ENCODE measurements around the gene HES7. TPM values are rescaled to one million over a fixed set of nuclear protein-coding genes. Genes with fewer than 3 reads are reported as not detected.
A peak's percentile ranks its signal among the peaks of the same experiment; 100 is the strongest.

The HES7 gene
- total and polyA plus RNA-seq, 3 donors from 2014 or later = 0.25 to 0.31 TPM; not detected in 1

DNA sequence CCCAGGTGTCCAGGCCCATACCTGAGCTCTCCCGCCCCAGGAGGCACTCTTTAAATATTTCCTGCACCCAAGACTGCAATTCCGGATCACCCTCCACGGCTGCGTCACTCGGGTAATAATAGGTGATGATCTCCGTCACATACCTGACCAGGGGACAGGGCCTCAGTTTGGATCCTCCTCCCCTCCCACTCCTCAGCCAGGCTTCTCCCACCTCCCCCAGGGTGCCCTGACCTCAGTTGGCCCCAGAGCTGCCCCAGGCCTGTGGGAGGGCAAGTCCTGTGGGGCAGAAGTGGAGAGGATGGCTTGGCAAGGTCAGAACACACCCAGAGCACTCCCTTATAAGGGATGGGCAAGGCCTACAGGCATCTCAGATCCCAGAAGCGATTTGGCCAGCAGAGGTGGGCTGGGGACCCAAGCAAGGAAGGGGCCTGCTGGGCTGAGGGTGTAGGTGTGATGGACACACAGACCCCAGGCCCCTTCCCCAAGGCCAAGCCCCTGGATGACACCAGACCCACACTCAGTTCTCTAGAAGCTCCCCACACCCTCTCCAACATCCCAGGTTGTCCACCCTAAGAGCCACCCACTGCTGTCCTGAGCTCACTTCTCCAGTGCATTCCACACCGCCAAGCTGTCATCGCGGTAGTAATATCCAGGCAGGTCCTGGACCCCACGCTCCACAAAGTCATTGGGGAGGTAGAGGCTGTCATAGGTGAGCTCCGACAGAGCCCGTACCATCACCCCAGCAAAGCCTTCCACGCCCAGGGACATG, 48.1 kb downstream of the HES7 start:
- peaks cover 21% of the 10 kb centered on the region for H3K4me1 ChIP-seq
- H3K36me3 ChIP-seq (ENCODE audit: low read depth, missing control alignments) = no peaks in the 10 kb centered on the region
- TF ChIP-seq, protein P1, sequence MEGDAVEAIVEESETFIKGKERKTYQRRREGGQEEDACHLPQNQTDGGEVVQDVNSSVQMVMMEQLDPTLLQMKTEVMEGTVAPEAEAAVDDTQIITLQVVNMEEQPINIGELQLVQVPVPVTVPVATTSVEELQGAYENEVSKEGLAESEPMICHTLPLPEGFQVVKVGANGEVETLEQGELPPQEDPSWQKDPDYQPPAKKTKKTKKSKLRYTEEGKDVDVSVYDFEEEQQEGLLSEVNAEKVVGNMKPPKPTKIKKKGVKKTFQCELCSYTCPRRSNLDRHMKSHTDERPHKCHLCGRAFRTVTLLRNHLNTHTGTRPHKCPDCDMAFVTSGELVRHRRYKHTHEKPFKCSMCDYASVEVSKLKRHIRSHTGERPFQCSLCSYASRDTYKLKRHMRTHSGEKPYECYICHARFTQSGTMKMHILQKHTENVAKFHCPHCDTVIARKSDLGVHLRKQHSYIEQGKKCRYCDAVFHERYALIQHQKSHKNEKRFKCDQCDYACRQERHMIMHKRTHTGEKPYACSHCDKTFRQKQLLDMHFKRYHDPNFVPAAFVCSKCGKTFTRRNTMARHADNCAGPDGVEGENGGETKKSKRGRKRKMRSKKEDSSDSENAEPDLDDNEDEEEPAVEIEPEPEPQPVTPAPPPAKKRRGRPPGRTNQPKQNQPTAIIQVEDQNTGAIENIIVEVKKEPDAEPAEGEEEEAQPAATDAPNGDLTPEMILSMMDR (IDR thresholded peaks at IDR 0.05) = no peak
- TF ChIP-seq POLR2A (IDR thresholded peaks at IDR 0.05) = no peak
- H3K9me3 ChIP-seq = no peaks in the 10 kb centered on the region
- H3K4me3 ChIP-seq = no peak overlapping the region
- intact Hi-C loops (cut with DNase I; ENCODE audit: low total_unique reads) = no loop called here
- H3K27ac ChIP-seq = no peak overlapping the region
- no peaks in the 10 kb centered on the region for H3K27me3 ChIP-seq
- 88% methylated on average over 6 to 14 of the region's 14 CpGs for WGBS, 2 donors
- DNase-seq = no peak

DNA sequence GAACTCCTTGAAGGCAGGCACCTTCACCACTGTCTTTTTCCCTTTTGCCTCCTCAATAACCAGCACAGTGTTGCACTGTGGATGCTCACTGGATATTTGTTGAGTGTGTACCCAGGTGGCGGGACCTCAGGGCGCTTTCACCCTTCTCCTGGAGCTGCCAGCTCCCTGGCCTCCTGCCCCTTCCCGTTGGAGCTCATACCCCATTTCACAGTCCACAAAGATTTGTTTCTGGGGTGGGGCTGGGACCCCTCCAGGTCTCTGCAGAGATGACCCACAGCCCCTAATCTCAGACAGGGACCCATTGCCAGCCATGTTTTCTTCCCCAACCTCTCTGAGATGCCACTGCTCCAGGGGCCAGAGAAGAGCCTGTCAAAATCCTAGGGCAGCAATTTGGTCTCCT, 48.8 kb downstream of the HES7 start:
- Histone ChIP-seq H3K4me1 (peaks cover 19% of the 10 kb centered on the region), H3K4me3 (no peak overlapping the region), H3K9me3 (no peaks in the 10 kb centered on the region), H3K27ac (no peak overlapping the region), H3K36me3 (ENCODE audit: low read depth, missing control alignments) (no peaks in the 10 kb centered on the region), H3K27me3 (no peaks in the 10 kb centered on the region)
- TF ChIP-seq, protein P1 (IDR thresholded peaks at IDR 0.05) = no peak
- TF ChIP-seq POLR2A (IDR thresholded peaks at IDR 0.05) = no peak
- WGBS, 2 donors = 88 to 92% methylated on average over 3 of the region's 3 CpGs
- DNase-seq = no peak
- intact Hi-C loops (cut with DNase I; ENCODE audit: low total_unique reads) = no loop called here

GRCh38 chr17:8074554-8074953, 49.4 kb downstream of the HES7 start:
- intact Hi-C loops (cut with DNase I; ENCODE audit: low total_unique reads) = no loop called here
- DNase-seq = no peak
- H3K36me3 ChIP-seq (ENCODE audit: low read depth, missing control alignments) = no peaks in the 10 kb centered on the region
- H3K4me3 ChIP-seq = no peak overlapping the region
- no peak overlapping the region for H3K27ac ChIP-seq
- H3K4me1 ChIP-seq = peaks cover 17% of the 10 kb centered on the region
- 36 to 43% methylated on average over 7 of the region's 7 CpGs for WGBS, 2 donors
- TF ChIP-seq, protein P1 (IDR thresholded peaks at IDR 0.05) = no peak
- TF ChIP-seq POLR2A (IDR thresholded peaks at IDR 0.05) = no peak
- H3K27me3 ChIP-seq = no peaks in the 10 kb centered on the region
- no peaks in the 10 kb centered on the region for H3K9me3 ChIP-seq

DNA sequence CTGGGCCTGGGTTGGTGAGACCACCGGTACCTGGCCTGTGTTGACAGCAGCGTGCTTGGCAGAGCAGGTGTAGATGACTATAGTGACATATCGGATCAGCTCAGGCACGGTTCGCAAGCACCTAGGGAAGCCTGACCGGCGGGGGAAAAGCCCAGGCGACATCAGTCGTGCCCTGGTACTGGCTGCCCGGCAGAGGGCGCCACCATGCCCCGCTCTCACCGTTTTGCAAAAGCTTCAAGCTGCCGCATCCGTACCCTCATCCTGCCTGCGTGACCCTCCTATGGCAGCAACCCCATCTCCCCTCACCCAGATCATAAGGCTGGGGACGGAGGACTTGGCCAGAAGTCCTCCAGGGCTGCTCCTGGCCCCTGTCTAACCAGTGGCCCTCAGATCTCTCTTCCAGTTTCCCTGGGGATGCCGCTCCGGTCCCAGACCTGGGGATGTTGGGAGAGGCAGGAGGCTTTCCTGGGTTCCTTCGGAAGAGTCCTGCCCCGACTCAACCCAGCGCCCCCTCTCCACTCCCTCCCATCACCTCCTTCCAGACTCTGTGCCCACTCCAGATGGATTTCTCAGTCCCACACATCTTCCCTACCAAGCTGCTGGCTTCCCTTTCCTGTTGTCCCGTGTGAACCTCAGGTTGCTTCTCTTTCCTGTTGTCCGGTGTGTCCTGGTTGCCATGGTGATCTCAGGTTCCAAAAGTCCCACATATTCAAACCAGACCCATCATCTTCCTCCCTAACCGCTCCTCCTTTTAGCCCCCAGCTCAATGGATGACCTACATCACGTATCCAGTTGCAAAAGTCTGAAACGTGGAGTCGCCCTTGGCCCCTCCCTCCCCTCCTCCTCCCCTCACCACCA, 50.0 kb downstream of the HES7 start:
- Histone ChIP-seq H3K36me3 (ENCODE audit: low read depth, missing control alignments) (no peaks in the 10 kb centered on the region), H3K27ac (no peak overlapping the region), H3K27me3 (no peaks in the 10 kb centered on the region), H3K4me1 (peaks cover 11% of the 10 kb centered on the region), H3K4me3 (no peak overlapping the region), H3K9me3 (no peaks in the 10 kb centered on the region)
- no peak for TF ChIP-seq POLR2A (IDR thresholded peaks at IDR 0.05)
- TF ChIP-seq, protein P1 (IDR thresholded peaks at IDR 0.05) = peak in 2 of 3 experiments; percentile 66 to 80
- peak; percentile 63 for DNase-seq
- 4 to 6% methylated on average over 13 to 28 of the region's 28 CpGs for WGBS, 2 donors
- intact Hi-C loops (cut with DNase I; ENCODE audit: low total_unique reads) = no loop called here
